Measurements from ENCODE around the gene FAM13A.

DNA sequence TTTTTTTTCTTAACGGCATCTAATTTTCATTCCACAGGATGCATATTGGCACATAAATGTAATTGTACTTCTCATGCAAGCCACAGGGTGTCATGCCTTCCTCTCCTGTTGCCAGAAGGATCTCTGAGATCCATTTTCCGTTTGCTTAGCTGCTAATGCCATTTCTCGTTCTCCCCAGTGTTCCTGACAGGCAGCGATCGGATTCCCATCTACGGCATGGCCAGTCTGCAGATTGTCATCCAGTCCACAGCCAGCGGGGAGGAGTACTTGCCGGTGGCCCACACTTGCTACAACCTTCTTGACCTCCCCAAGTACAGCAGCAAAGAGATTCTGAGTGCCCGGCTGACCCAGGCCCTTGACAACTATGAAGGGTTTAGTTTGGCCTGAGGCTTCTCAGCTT lies 350.4 kb downstream of the FAM13A start:
- TF ChIP-seq, protein P1, sequence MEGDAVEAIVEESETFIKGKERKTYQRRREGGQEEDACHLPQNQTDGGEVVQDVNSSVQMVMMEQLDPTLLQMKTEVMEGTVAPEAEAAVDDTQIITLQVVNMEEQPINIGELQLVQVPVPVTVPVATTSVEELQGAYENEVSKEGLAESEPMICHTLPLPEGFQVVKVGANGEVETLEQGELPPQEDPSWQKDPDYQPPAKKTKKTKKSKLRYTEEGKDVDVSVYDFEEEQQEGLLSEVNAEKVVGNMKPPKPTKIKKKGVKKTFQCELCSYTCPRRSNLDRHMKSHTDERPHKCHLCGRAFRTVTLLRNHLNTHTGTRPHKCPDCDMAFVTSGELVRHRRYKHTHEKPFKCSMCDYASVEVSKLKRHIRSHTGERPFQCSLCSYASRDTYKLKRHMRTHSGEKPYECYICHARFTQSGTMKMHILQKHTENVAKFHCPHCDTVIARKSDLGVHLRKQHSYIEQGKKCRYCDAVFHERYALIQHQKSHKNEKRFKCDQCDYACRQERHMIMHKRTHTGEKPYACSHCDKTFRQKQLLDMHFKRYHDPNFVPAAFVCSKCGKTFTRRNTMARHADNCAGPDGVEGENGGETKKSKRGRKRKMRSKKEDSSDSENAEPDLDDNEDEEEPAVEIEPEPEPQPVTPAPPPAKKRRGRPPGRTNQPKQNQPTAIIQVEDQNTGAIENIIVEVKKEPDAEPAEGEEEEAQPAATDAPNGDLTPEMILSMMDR (IDR thresholded peaks at IDR 0.05; ENCODE audit: insufficient read depth, low read length, poor library complexity, severe bottlenecking): no peak
- TF ChIP-seq EZH2phosphoT487 (conservative IDR thresholded peaks at IDR 0.05; ENCODE audit: low read length): no peak
